Neutrophil (primary cell): ENCODE data around the gene ZXDC.

ENCODE experiments used
- H3K27ac ChIP-seq: fragments of 200-600 bp; sonication (generic); 2 replicates; pipeline ENCODE4 v1.5.1; 2016; ENCODE audit warnings: mild to moderate bottlenecking, moderate library complexity
- H3K27me3 ChIP-seq: fragments of 200-600 bp; sonication (generic); 2 replicates; pipeline ENCODE4 v1.6.0; 2016; ENCODE audit warnings: mild to moderate bottlenecking
- H3K36me3 ChIP-seq: fragments of 200-600 bp; sonication (generic); 2 replicates; pipeline ENCODE4 v1.5.1; 2017
- H3K4me1 ChIP-seq, 2 experiments: fragments of 200-600 bp in 1 of 2; sonication (generic) in 1 of 2; 1 replicate in 1 of 2; 2 replicates in 1 of 2; pipeline versions ENCODE4 v1.5.1 to v1.6.1; 2013 to 2016; ENCODE audit warnings: low read depth in 1 of 2, low read length in 1 of 2, mild to moderate bottlenecking in 1 of 2, moderate library complexity in 1 of 2; ENCODE audit not compliant: control insufficient read depth in 1 of 2, insufficient read depth in 1 of 2
- H3K4me3 ChIP-seq, 2 experiments: fragments of 200-600 bp in 1 of 2; sonication (generic) in 1 of 2; 1 replicate in 1 of 2; 2 replicates in 1 of 2; pipeline ENCODE4 v1.5.1; 2013 to 2016; ENCODE audit warnings: low read depth in 1 of 2, low read length in 1 of 2, mild to moderate bottlenecking in 1 of 2, moderate library complexity in 1 of 2
- H3K9me3 ChIP-seq: fragments of 200-600 bp; sonication (generic); 2 replicates; pipeline ENCODE4 v1.5.1; 2016
- CTCF ChIP-seq: fragments of 200-600 bp; sonication (generic); IDR thresholded peaks from 2 replicates; pipeline ENCODE4 v1.5.1; 2016; ENCODE audit warnings: antibody characterized with exemption

Gene ZXDC

GRCh38 chr3:126417981-126418530, 57.6 kb downstream of the ZXDC start:
- Histone ChIP-seq H3K27ac (no peak overlapping the region), H3K36me3 (no peaks in the 10 kb centered on the region), H3K9me3 (no peaks in the 10 kb centered on the region), H3K27me3 (peaks cover 38% of the 10 kb centered on the region), H3K4me3 (no peak overlapping the region), H3K4me1 (no peaks in the 10 kb centered on the region)
- no peak for TF ChIP-seq CTCF

GRCh38 chr3:126417515-126417914, 58.2 kb downstream of the ZXDC start:
- TF ChIP-seq CTCF, result no peak
- no peaks in the 10 kb centered on the region for H3K36me3 ChIP-seq

GRCh38 chr3:126416943-126417342, 58.7 kb downstream of the ZXDC start:
- Histone ChIP-seq H3K27me3 (peaks cover 49% of the 10 kb centered on the region), H3K36me3 (no peaks in the 10 kb centered on the region), H3K4me3 (no peak overlapping the region), H3K27ac (no peak overlapping the region), H3K9me3 (no peaks in the 10 kb centered on the region), H3K4me1 (no peaks in the 10 kb centered on the region)
- no peak for TF ChIP-seq CTCF

More at GRCh38 chr3:126417515-126417914, 58.2 kb downstream of the ZXDC start:
- no peak overlapping the region for H3K27ac ChIP-seq
- H3K4me3 ChIP-seq, result no peak overlapping the region
- H3K4me1 ChIP-seq, result no peaks in the 10 kb centered on the region
- H3K9me3 ChIP-seq, result no peaks in the 10 kb centered on the region
- peaks cover 44% of the 10 kb centered on the region for H3K27me3 ChIP-seq

- H3K27me3 ChIP-seq, result peaks cover 57% of the 10 kb centered on the region
- no peak for TF ChIP-seq CTCF
- no peaks in the 10 kb centered on the region for H3K4me1 ChIP-seq
- no peak overlapping the region for H3K4me3 ChIP-seq
- H3K9me3 ChIP-seq, result no peaks in the 10 kb centered on the region
- no peak overlapping the region for H3K27ac ChIP-seq
- no peaks in the 10 kb centered on the region for H3K36me3 ChIP-seq
Measured at GRCh38 chr3:126415661-126416591, 59.8 kb downstream of the ZXDC start.

- Histone ChIP-seq H3K9me3 (no peaks in the 10 kb centered on the region), H3K4me1 (no peaks in the 10 kb centered on the region), H3K4me3 (no peak overlapping the region), H3K36me3 (no peaks in the 10 kb centered on the region), H3K27me3 (peaks cover 63% of the 10 kb centered on the region), H3K27ac (no peak overlapping the region)
- TF ChIP-seq CTCF, result no peak
Measured at GRCh38 chr3:126414961-126415660, 60.6 kb downstream of the ZXDC start.
